Glomerular visceral epithelial cell (primary cell): Measurements from ENCODE around the gene NR6A1.

ENCODE experiments used
- DNase-seq: peaks from one replicate; pipeline ENCODE4 v3.0.0-alpha.2; 2016; ENCODE audit errors: extremely low spot score

NR6A1 gene

DNA sequence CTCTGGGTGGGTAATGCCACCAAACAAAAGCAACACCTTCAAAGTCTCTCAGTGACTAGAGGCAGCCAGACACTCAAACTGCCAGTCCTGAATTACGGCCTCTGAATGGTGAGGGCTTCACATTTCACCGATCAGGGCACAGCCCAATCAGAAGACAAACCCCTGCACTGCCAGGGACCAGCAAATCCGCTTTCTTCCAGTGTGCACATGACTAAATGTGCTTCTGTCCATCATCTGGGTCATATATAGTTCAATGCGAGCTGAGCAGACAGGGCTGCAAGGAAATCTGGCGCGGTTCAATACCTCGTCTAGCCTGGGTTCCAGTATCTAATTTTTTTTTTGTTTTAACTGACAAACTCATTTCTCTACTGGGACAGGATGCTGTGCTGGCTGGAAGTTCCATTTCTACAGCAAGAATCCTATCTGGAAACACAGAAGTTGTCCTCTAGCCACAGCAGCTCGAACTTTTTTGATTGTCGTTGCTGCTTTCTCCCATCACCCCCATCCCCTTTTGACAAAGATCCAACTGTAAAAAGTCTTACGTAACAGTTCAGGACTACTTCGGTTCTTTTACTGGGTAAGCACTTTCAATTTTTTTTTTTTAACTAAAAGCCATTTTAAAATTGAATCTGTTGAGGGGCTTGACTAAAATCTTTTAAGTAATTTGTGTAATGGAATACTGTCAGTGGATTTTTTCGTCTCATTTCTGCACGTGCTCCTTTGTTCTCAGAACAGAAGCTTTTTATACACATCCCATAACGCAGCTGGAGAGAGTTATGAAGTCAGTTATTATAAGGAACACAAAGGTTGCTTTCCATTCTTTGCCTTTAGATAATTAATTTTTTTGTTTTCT is 112.7 kb downstream of the NR6A1 start:
- peak; percentile 98 for DNase-seq

DNA sequence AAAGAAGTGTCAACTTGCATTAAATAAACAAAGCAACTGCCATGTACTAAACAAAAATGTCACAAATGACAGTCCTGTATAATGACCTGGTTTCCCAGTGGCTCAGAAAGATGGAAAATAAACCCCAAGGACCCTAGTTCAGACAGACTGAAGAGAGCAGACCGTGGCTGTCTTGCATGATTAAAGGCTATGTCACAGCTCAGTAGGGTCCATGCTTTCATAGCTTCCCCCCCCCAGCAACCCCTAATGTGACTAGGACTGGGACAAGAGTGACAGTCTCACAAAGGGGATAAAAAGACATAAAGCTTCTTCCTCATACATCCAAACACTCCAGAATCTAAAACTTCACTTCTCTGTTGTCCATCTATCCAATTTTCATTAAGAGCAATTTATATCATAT is 113.6 kb downstream of the NR6A1 start:
- DNase-seq: no peak

DNA sequence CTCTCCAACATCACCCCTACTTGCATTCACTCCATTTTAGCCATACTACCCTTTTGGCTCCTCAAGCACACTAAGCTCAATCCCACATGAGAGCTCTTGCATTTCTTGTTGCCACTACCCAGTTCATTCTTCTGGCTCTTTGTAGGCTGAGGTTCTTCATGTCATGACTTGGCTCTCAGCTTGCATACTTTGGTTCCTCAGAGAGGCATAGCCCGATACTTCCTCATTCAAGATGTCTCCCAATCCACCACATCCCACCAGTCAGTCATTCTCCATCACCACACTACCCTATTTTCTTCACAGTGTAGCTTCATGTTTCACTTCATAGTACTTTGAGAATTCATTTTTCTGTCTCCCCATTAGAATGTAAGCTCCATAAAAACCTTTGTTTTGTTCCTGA is 116.7 kb downstream of the NR6A1 start:
- DNase-seq: no peak

DNA sequence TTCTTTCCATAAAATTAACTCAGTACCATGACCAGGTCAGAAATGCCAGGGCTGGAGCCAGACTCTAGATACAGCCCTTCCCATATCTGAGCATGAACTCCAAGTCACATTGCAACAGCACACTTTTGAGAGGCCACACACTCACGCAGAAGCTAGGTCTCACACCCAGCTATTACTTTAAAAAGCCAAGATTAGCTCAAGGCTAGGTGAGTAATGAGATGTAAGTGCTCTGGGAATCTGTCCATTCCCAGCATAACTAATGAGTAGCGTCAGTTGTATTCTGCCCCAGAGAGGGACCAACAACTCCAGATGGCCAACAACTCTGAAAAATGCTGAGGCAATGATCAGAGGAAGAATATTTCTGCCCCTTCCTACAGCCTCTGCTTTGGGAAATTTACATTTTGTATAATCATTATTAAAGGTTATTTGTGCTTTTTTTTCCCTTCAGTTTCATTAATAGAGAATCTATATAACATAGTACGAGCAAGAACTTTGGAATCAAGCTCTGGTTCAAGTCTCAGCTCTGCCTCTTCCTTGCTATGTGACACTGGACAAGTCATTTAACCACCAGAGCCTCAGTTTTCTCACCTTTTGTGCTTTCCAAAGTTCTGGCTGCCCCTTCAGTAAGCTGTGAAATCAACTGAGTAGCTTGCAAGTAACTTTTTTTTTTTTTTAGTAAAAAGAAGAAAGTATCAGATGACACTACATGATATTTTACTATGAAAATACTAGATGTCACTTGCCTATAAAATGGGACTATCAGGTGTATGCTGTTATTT is 118.3 kb downstream of the NR6A1 start:
- peak; percentile 85 for DNase-seq

DNA sequence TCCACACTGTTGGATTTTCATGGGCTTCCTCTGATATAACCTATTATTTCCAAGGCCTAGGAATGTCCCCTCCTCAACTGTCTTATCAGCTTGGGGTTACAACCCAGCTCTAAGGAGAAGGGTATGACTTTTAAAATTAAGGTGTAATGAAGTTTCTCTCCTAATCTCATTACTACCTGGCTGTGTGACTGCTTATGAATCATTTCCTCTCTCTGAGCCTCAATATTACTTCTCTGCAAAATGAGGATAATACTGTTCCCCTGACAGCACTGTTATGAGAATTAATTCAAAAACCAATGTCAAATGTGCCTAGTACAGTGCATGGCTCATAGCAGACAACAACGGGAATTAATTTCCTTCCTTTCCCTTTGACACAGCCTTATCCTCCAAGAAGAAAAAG is 118.9 kb downstream of the NR6A1 start:
- no peak for DNase-seq

DNA sequence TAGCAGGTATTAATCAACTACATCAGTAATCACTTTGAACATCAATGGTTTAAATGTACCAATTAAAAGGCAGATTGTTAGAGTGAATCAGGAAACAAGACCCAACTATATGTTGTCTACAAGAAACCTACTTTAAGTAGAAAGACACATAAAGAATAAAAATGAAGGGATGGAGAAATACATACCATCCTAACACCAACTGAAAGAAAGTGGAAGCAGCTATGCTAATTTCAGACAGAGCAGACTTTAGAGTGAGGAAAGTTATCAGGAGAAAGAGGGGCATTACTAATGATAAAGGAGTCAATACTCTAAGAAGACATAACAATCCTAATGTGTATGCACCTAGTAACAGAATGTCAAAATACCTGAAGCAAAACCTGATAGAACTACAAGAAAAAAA is 125.8 kb downstream of the NR6A1 start:
- DNase-seq: no peak

DNA sequence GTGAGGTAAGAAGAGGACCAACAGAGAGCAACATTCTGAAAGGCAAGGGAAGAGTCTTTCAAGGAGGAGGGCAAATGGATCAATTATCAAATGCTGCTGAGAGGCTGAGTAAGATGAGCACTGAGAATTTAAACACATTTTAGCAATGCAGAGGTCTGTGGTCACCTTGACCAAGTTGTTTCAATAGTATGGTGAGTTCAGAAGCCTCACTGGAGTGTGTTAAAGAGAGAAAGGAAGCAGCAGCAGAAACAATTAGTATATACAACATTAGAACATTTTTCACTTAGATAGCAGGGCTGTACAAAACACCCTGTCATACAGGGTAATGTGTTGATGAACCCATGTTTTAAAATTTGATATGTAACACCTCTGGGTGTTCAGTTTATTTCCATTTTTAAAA is 131.5 kb downstream of the NR6A1 start:
- DNase-seq: no peak

DNA sequence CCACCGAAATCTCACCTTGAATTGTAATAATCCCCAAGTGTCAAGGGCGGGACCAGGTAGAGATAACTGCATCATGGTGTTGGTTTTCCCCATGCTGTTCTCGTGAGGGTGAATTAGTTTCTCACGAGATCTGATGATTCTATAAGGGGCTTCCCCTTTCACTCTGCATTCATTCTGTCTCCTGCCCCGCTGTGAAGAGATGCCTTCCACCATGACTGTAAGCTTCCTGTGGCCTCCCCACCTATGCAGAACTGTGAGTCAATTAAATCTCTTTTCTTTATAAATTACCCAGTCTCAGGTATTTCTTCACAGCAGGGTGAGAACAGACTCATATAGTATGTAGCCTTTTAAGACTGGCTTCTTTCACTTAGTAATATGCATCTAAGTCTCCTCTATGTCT is 135.8 kb downstream of the NR6A1 start:
- DNase-seq: no peak

DNA sequence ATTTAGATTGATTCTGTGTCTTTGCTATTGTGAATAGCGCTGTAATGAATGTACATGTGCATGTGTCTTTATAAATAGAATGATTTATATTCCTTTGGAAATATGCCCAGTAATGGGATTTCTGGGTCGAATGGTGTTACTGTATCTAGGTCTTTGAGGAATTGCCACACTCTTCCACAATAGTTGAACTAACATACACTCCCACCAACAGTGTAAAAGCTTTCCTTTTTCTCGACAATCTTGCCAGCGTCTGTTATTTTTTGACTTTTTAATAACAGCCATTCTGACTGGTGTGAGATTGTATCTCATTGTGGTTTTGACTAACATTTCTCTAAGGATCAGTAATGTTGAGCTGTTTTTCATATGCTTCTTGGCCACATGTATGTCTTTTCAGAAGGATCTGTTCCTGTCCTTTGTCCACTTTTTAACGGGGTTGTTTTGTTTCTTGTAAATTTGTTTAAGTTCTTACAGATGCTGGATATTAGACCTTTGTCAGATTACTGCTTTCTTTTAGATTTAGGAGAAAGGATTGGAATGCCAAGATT is 139.0 kb downstream of the NR6A1 start:
- DNase-seq: no peak

DNA sequence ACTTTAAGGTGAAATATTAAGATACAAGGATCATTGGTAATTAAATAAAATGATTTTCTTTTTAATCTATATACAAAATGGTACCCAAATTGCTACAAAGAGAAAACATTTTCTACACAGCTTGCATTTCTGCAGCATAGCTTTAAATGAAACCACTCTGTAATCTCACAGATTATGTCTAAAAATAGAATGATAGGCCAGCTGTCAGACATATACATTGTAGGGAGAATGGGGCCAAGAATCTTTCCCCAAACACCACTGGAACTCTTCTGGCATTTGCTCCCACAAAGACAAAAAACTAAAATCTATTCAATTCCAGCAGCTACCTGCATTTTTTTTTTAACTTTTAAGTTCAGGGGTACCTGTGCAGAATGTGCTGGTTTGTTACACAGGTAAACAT is 139.8 kb downstream of the NR6A1 start:
- DNase-seq: no peak

DNA sequence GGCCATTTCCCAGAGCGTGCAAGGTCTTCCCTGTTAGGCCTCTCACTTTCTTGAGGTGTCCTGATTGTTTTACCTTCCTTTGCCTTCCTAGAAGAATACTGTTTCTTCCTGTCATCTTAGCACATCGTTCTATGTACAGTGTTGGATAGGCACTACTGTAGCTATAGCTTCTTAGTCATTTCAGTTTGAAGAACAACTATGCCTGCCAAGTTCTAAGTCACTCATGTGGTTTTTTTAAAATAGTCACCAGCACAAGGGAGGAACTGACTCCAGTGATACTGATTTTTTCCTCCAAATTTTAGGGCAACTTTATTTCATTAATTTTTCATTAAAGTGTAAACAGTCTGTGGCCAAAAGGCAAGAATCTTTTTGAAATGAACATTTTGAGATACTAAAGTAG is 141.5 kb downstream of the NR6A1 start:
- peak; percentile 27 for DNase-seq

DNA sequence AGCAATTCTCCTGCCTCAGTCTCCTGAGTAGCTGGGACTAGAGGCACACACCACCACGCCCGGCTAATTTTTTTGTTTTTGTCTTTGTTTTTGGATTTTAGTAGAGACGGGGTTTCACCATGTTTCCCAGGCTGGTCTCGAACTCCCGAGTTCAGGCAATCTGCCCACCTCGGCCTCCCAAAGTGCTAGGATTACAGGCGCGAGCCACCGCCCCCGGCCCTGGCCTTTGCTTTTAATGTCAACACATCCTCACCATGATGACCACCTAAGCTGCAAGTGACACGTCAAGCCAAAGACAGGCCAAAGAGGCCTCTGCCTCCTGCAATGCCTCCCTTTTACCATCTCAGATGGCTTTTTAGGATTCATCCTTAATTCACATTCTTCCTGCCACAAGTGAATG is 142.4 kb downstream of the NR6A1 start:
- DNase-seq: no peak

DNA sequence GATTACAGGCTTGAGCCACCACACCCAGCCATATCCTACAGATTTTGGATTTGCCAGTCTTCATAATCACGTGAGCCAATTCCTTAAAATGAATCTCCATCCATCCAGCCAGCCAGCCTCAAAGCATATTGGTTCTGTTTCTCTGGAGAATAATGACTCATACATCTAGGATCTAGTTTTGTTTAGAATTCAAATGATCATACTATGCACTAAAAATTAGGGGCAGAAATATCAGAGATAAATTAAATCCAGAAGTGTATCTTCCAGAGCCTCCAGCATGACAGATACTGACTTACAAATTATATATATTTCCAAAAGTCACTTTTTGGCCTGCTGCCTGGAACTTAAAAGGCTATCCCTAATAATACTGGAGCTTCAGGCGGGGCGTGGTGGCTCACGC is 144.8 kb downstream of the NR6A1 start:
- no peak for DNase-seq

DNA sequence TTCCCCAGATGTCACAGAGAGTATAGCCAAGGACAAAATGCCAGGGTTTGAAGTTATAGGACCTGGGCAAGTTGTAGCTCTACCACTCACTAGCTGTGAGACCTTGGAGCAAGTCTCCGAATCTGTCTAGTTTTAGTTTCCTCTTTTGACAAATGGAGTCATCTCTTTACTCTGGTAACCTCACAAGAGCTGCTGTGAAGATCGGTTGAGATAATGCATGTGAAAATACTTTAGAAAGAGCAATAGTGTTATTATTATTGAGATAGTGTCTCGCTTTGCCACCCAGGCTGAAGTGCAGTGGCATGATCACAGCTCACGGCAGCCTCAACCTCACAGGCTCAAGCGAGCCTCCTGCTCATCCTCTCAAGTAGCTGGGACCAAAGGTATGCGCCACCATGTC is 146.0 kb downstream of the NR6A1 start:
- DNase-seq: no peak

DNA sequence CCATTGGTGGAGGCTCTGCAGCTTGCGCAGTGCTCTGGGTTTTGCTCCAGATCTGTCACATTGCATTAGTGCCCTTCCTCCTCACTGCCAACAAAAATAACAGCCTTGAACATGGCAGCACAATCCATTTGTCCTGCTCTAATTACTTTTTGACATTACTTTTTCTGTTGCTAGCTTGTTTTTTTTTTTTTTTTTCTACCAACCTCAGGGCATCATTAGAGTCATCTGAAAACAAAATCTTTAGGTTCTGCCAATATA is 146.4 kb downstream of the NR6A1 start:
- no peak for DNase-seq

DNA sequence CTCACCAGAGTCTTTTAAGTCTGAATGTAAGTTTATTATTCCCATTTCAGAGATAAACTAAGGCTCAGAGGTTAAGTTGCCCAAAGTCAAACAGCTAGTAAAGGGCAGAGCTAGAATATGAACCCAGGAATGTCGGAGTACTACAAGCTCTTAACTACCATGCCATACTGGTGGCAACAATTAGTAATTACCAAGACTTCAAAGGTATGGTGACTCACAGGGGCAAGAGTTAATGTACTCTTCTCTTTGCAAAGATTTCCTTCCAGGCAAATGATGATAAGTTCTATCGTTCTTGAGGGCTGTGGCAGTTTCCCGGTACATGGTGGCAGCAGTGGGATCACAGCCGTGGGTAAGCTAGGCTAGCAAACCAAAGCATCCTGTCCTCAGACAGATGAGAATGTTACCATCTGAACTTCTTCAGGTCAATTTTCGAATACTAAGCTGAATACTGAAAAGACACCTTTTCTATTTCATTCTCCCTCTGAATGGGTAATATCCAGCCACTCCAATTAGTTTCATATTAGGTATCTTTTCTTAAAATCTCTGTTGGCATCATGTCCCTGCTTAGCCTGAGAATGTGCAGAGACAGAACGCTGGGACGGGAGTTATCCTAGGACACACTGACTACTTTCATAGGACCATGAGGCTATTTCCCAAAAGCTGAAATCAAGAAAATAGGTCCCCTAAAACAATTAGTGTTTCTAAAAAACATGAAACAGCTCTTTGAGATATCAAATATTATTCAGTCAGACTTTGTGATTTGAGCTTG is 147.0 kb downstream of the NR6A1 start:
- no peak for DNase-seq

DNA sequence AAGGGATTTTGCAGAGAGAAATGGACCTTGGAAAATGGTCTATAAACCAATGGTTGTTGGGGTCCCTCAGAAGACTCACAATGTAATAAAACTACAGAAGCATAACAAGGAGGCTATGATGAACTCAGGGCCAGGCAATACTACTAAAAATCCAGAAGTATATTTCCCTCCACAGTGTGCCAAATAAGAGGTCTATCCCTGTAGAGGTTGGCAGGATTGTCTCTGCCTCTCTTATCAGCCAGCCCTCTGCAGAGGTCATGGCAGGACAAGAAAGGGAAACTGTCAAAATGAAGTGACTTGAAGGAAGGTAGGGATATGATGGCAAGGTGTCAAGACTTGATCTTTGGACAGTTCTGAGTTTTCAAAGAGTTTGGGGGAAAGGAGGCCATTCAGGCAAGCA is 148.2 kb downstream of the NR6A1 start:
- DNase-seq: no peak

DNA sequence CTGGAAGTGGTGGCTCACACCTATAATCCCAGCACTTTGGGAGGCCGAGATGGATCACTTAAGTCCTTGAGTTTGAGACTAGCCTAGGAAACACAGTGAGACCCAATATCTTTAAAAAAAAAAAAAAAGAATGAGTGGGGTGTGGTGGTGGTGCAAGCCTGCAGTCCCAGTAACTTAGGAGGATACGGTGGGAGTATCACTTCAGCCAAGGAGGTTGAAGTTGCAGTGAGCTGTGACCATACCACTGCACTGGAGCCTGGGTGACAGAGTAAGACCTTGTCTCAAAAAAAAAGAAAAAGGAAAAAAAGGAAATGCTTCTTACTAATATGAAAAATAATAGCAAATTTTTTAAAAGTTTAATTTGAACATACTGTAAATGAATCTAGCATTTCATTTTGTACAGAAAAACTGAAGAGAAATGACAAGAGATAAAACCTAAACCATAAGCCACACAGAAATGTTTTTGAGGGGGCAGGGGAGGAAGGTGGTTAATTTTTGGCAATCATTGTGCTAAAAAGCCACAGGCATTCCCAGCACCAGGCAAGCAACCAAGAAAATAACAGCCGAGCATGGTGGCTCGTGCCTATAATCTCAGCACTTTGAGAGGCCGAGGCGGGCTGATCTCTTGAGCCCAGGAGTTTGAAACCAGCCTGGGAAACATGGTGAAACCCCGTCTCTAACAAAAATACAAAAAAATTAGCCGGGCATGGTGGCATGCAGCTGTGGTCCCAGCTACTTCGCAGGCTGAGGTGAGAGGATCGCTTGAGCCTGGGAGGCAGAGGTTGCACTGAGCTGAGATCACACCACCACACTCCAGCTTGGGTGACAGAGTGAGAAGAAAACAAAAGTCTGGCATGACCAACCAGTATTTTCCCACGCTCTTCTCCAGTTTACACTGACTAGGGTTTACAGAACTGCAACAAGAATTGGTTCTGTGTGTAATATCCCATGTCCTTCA is 149.5 kb downstream of the NR6A1 start:
- DNase-seq: peak; percentile 82

DNA sequence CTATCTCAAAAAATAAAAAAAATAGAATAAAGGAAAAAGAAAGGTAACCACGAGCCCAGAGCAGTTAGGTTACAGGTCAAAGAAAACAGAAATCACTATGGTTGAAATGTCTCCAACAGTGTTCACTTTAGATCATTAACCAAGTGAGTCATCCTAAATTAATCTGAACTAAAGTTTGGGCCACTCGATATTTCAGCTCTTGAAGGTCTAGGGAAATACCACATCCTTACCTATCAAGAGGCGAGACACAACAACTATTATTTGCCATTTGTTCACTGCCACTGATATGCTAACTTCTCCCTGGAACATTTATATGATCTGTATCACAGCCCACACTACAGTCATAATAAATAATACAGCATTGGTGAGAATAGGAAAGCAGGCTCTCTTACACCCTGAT is 152.6 kb downstream of the NR6A1 start:
- peak; percentile 76 for DNase-seq

DNA sequence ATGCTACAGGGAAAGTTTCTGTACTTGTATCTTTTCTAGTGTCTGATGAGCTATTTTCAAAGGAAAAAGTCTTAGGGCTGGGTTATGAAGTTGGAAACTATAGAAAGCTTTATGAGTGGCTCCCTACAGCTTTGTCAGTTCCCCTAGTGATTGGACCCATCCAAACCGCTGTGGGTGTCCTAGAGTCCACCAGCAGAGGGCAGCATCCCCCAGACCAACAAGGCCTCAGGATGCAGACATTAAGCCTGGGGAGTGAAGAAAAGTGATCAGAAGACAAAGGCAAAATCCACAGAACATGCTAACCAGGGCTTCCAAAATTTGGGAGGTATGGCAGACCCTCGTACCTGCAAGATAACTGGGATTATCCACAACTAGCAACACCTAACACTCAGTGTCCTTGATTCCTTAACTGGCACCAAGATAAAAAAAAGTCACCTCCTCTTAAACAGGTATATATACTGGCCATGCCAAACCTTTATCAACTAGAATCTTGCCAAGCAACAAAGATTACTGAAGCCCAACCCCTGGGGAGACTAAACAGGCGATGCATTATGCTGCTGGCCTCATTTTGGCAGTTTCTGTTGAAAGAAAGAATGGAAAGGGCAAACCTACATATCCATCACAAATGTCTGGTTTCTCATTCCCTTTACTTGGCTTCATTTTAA is 153.5 kb downstream of the NR6A1 start:
- DNase-seq: peak; percentile 85

DNA sequence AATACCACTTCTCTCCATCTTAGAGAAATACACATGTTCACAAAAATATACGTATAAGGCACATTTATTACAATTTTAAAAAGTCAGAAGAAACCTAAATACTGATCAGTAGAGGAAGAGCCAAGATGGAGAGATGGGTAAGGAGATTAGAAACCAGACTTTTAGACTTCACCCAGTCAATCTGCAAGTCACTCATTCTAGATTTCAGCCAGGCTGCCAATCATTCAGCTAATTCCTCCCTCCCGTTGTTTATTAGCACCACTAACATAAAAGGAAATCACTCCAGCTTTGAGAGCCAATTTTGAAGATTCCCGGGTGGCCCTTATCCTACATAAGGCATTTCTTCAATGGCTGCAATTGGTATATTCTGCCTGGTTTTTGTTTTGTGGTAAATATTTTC is 154.2 kb downstream of the NR6A1 start:
- no peak for DNase-seq
